HL-60 (cell line): ENCODE results near the gene RUNDC1.
A peak's percentile ranks its signal among the peaks of the same experiment; 100 is the strongest.

ENCODE experiments used
- DNase-seq, 2 experiments: peaks; one replicate each; pipeline ENCODE4 v3.0.0-alpha.2; 2010 to 2020; ENCODE audit warnings: low read depth in 1 of 2, low spot score in 1 of 2
- H3K27ac ChIP-seq: fragments of 250-450 bp; sonication (Bioruptor Pico); replicated peaks from 2 replicates; pipeline ENCODE4 v1.5.1; 2020; ENCODE audit warnings: mild to moderate bottlenecking, moderate library complexity
- H3K27me3 ChIP-seq: fragments of 250-450 bp; sonication (Bioruptor Pico); 2 replicates; pipeline ENCODE4 v1.5.1; 2021; ENCODE audit warnings: mild to moderate bottlenecking, moderate library complexity; ENCODE audit not compliant: insufficient read depth, poor library complexity, severe bottlenecking
- H3K4me3 ChIP-seq: replicated peaks from 2 replicates; pipeline ENCODE4 v1.5.1; 2011; ENCODE audit warnings: mild to moderate bottlenecking, control low read depth, low read length; ENCODE audit not compliant: insufficient read depth
- GABPA ChIP-seq: IDR thresholded peaks from 2 replicates; pipeline ENCODE4 v1.6.1; 2012; ENCODE audit warnings: low read depth
- POLR2AphosphoS5 ChIP-seq: IDR thresholded peaks from 2 replicates; pipeline ENCODE4 v1.6.1; 2012; ENCODE audit warnings: low read depth
- SPI1 ChIP-seq: IDR thresholded peaks from 2 replicates; pipeline ENCODE4 v1.6.1; 2012; ENCODE audit warnings: low read depth, mild to moderate bottlenecking, borderline replicate concordance
- TF ChIP-seq, protein P1 (sequence below): IDR thresholded peaks from one replicate; pipeline ENCODE4 v1.5.1; 2011; ENCODE audit warnings: low read length, control low read depth, inconsistent platforms; ENCODE audit not compliant: insufficient read depth
- TF ChIP-seq, protein P2 (sequence below): IDR thresholded peaks from 2 replicates; pipeline ENCODE4 v1.6.1; 2012; ENCODE audit warnings: low read depth; ENCODE audit not compliant: insufficient replicate concordance

The RUNDC1 gene

DNA sequence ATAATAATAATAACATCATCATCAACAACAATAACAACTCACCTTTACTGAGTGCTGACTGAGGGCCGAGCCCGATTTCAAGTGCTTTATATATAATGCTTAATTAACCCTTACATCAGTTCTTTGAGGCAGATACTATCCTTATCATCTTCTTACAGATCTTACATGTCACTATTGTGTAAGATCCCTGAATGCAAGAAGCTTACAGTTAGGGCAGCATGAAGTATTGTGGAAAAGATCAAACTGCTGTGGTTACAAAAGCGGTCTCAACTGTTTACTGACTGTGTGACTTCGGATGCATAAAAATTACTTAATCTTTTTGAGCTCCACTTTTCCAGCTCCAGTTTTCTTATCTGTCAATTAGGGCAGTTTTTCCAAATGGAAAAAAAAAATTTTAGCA lies 38.6 kb downstream of the RUNDC1 start:
- H3K27ac ChIP-seq, result peak overlapping the region; percentile 93
- TF ChIP-seq, protein P1, sequence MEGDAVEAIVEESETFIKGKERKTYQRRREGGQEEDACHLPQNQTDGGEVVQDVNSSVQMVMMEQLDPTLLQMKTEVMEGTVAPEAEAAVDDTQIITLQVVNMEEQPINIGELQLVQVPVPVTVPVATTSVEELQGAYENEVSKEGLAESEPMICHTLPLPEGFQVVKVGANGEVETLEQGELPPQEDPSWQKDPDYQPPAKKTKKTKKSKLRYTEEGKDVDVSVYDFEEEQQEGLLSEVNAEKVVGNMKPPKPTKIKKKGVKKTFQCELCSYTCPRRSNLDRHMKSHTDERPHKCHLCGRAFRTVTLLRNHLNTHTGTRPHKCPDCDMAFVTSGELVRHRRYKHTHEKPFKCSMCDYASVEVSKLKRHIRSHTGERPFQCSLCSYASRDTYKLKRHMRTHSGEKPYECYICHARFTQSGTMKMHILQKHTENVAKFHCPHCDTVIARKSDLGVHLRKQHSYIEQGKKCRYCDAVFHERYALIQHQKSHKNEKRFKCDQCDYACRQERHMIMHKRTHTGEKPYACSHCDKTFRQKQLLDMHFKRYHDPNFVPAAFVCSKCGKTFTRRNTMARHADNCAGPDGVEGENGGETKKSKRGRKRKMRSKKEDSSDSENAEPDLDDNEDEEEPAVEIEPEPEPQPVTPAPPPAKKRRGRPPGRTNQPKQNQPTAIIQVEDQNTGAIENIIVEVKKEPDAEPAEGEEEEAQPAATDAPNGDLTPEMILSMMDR, result no peak
- TF ChIP-seq, protein P2, sequence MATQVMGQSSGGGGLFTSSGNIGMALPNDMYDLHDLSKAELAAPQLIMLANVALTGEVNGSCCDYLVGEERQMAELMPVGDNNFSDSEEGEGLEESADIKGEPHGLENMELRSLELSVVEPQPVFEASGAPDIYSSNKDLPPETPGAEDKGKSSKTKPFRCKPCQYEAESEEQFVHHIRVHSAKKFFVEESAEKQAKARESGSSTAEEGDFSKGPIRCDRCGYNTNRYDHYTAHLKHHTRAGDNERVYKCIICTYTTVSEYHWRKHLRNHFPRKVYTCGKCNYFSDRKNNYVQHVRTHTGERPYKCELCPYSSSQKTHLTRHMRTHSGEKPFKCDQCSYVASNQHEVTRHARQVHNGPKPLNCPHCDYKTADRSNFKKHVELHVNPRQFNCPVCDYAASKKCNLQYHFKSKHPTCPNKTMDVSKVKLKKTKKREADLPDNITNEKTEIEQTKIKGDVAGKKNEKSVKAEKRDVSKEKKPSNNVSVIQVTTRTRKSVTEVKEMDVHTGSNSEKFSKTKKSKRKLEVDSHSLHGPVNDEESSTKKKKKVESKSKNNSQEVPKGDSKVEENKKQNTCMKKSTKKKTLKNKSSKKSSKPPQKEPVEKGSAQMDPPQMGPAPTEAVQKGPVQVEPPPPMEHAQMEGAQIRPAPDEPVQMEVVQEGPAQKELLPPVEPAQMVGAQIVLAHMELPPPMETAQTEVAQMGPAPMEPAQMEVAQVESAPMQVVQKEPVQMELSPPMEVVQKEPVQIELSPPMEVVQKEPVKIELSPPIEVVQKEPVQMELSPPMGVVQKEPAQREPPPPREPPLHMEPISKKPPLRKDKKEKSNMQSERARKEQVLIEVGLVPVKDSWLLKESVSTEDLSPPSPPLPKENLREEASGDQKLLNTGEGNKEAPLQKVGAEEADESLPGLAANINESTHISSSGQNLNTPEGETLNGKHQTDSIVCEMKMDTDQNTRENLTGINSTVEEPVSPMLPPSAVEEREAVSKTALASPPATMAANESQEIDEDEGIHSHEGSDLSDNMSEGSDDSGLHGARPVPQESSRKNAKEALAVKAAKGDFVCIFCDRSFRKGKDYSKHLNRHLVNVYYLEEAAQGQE, result no peak
- TF ChIP-seq SPI1 (no peak), POLR2AphosphoS5 (no peak; the same call in 1 of the 2 replicates), GABPA (no peak)
- H3K27me3 ChIP-seq, result no peaks in the 10 kb centered on the region
- peak; percentile 80 to 94 for DNase-seq
- no peak overlapping the region; the same call in 1 of the 2 replicates for H3K4me3 ChIP-seq

DNA sequence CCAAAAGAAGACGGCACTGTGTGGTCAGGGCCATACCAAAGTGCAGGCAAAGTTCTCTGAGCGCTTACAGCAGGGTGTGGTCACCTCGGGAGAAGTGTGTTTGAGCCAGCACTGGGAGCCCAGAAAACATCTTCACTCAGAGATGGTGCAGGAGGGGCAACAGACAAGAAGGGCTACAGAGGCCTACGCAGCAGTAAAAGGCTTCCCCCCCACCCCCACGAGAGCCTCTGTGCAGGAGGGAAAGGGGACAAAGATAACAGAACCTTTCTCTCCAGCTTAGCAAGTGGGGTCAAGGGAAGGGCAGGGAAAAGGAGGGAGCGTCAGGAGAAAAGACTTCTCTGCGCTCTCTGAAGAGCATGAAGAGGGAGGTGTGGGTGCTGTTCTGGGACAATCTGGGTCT lies 39.1 kb downstream of the RUNDC1 start:
- Histone ChIP-seq H3K4me3 (peak overlapping the region; percentile 99), H3K27ac (peak overlapping the region; percentile 93), H3K27me3 (no peaks in the 10 kb centered on the region)
- TF ChIP-seq POLR2AphosphoS5, result 0 out of 2 replicates have a peak, but pooled peaks have one; percentile 2
- TF ChIP-seq SPI1, result no peak
- peak in 1 of 2 experiments; percentile 75 for DNase-seq

DNA sequence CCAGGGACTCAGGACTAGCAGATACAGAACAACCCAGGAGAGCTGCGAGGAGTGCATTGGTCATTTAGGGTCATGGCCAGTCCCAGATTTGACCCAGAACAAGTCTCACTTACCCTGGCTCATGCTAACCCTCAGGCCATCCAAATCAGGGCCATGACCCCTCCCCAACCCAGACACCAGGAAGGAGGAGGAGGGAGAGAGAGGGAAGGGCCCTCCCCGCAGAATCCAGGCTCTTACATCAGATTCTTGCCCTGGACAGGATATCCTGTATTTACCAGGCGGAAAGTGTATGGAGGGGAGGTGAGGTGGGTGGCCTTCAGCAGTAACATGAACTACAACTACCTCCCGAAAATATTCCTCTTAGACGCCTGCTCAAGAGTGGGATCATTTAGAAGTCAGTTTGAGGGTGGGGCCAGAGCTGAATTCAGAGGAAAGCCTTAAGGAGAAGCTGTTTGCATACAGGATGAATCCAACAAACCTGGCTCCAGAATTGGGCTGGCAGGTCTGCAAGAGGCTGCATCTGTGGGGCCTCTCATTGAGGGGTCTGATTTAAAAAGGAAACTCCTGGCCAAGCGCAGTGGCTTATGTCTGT lies 39.8 kb downstream of the RUNDC1 start:
- Histone ChIP-seq H3K27me3 (no peaks in the 10 kb centered on the region), H3K4me3 (peak overlapping the region; percentile 99), H3K27ac (peak overlapping the region; percentile 93)
- DNase-seq, result peak in 1 of 2 experiments; percentile 81
- TF ChIP-seq GABPA (peak; percentile 56), POLR2AphosphoS5 (peak; percentile 70; the same call in 1 of the 2 replicates)
- TF ChIP-seq, protein P2, result no peak

DNA sequence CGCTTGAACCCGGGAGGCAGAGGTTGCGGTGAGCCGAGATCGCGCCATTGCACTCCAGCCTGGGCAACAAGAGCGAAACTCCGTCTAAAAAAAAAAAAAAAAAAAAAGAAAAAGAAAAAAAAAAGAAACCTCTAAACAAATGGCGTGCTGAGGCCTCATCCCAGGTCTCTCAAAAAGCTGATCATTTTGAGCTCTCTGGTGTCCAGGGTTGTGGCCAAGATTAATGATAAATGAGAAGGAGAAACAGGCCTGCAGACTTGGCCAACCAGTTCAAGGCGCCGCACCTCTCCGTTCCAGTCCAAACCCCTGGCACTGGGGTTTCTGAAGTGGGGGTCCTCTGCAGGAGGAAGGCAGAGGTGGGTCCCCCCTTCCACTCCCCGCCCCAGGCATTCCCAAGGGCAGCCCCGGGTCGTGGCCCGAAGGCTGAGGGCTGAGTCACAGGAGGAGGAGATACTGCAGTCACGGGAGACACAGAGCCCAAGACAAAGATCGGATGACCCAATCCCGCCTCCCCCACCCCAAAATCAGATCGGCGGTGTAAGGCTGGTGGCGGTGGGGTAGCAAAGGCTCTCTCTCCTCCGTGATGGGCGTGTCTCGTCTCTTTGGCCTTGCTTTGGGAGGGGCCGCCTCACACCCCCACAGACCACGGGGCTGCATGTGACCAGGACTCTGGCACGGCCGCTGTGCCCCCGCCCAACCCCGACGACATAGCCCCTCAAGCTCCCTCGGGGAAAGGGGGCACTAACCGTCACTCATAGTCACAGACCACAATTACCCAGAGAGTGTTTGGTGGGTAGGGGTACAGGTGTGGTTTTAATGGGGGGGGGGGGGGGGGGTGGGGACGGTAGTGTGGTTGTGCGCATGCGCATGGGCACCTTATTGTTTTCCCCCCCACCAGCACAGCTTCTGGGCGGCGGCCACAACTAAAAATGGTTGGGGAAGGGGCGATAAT lies 40.7 kb downstream of the RUNDC1 start:
- Histone ChIP-seq H3K27me3 (no peaks in the 10 kb centered on the region), H3K27ac (peak overlapping the region; percentile 93), H3K4me3 (peak overlapping the region; percentile 99)
- peak; percentile 75 to 82 for DNase-seq
- TF ChIP-seq POLR2AphosphoS5, result peak; percentile 74
- no peak for TF ChIP-seq GABPA
- TF ChIP-seq, protein P2, result no peak
- TF ChIP-seq, protein P1, result no peak
- no peak for TF ChIP-seq SPI1
